NCI-H69 (cell line): ENCODE results near the gene PGAP1.
"Not testable (repeated sequence)": the region's sequence is repeated elsewhere in the genome, so short reads cannot be mapped to it uniquely, and the experiment has no call there.

Source experiments
- DNase-seq: peaks from one replicate; lab custom pipeline; 2025; lab: John Stamatoyannopoulos, UW

The PGAP1 gene

DNA sequence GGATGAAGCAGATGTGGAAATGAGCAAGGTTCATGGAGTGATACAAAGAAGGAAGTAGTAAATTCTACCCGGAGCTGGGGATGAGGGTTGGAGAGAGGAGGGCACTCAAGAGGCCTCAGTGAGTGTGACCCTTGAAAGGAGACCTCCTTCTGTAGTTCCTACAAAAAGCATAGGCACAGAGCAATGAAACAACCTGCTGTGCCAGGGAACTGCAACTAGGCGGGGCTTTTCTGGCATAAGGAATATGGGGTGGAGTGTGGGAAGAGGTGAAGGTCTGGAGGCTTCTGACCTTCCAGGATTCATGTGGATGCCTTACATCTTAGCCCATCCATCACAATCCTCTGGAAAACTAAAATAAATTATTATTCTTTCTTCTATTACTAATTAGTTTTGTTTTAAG is 25.5 kb upstream of the PGAP1 start:
- peak; percentile 34 for DNase-seq

DNA sequence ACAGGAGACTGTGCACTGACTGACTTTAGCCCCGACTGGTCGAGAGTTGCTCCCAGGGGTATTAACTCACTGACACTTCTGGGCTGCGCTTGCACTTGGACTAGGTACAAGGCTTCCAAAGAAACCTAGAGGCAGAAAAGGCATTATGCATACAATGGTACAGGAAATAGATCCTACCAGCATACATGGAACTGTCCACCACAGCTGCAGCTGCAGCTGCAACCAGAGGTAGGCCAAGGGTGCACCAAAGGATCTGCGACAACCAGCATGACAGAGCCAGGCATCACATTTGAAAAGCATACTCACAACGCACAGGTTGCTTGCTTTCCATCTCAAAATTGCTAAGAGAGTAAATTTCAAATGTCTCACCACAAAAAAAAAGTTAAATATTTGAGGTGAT is 22.6 kb upstream of the PGAP1 start:
- DNase-seq = peak; percentile 21

DNA sequence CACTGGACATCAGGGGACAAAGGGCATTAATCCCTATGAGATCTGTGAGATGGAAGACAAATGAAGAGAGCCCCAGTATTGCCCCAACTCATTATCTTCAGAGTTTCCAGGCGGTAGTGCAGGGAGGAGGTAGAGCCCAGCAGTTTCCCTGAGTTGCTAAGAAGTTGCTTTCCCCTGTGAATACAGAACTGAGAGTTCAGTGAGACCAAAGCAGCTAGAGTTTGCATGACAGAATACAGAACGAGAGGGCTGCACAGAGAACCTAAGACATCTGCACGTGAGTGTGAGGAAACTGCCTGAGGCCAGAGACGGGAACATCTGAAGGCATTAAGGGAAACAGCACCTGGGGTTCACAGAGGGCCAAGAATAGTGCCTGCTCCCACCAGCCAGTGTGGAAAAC is 18.1 kb upstream of the PGAP1 start:
- peak; percentile 59 for DNase-seq

DNA sequence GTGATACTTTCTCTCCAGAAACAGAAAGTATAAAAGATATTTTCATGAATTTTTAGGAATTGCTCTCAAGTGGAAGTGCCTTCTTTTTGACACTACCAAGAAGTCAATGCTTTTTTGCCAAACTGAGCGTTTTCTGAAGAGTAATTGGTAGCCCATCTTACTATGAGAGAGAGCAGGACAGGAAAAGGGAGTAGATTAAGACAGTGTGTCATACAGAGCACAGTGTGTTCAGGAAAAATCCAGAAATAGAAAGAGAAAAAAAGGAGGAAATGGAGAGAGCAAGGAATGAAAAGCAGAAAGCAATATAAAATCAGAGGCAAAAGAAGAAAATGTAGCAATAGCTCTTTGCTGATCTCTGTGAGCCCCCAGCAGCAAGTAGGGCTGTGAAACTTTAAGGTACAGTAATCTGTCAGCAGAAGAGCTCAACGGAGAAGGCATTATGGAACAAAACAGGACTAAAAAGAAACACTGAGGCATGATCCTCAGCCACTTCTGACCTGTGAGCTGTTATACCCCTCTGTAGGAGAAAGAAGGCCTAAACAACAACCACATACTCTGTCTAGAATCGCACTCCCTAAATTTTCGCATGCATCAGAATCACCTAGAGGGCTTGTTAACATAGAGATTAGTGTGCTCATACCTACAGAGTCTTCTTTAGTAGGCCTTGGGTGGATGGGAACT is 15.0 kb upstream of the PGAP1 start:
- no peak for DNase-seq

DNA sequence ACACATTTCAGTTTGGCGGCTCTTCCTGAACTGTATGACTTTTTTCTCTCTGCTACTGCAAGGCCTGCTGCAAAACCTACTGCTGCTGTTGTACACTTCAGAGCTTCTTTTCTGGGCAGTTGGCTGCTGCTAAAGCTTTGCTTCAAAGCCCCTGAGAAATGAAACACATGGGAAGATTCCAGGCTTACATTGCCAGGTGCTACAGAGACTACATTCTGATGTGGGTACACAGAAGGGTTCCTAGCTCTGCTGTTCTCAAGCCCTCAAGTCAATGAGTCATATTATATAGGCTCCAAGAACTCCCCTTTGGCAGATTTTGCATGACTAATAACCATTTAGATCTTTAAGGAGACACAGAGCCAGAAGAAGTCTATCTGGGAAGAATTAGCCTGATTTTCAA is 12.9 kb upstream of the PGAP1 start:
- DNase-seq = no peak

DNA sequence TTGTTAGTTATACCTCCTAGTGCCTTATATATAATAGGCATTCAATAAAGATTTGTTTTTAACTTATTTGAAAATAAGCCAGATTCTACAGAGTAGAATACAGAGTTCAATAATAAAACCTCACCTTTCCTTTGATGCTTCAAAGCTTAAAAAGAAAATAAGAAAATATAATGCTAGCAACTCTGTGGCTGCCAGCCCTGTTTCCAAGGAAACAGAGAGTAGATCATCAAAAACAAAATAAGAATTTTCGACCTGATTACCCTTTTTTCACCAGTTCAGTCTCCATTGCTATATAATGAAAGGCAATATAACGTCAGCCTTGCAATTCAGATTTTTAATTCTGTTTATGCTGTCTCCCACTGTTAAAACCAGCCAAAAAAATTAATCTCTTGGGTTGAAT is 8.9 kb upstream of the PGAP1 start:
- no peak for DNase-seq

DNA sequence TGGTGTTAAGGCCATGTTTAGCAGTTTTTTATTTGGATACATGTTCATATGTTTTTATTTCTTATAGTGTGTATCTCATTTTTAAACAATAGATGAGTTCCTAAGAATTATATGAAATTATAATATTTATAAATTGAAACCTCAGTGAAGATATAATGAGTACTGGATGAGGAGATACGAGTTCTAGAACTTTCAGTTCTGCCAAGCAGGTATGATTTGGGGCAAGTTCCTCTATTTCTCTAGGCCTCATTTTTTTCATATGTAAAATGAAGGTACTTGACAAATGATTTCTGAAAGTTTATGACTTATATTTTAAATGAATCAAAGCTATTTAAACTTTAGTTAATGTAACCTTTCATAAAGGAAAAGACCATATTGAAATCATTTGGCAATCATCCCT is 8.2 kb upstream of the PGAP1 start:
- no peak for DNase-seq

DNA sequence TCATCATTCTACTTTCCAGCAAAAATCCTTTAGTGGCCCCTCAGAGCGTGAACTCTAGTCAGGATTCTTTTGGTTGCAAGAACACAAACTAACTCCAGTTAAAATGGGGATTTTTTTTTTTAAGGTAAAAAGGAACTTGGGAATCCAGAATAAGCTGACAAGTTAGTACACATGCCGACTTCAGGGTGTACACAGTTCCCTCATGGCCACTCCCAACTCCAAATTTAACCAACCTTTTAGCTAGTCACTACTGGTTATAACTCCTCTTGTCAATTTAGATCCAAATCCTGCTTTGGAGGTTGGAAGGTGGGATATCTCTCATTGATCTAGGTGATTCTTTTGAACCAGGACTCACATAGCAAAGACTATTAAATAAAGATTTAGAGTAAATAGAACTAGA is 5.0 kb upstream of the PGAP1 start:
- DNase-seq = no peak

DNA sequence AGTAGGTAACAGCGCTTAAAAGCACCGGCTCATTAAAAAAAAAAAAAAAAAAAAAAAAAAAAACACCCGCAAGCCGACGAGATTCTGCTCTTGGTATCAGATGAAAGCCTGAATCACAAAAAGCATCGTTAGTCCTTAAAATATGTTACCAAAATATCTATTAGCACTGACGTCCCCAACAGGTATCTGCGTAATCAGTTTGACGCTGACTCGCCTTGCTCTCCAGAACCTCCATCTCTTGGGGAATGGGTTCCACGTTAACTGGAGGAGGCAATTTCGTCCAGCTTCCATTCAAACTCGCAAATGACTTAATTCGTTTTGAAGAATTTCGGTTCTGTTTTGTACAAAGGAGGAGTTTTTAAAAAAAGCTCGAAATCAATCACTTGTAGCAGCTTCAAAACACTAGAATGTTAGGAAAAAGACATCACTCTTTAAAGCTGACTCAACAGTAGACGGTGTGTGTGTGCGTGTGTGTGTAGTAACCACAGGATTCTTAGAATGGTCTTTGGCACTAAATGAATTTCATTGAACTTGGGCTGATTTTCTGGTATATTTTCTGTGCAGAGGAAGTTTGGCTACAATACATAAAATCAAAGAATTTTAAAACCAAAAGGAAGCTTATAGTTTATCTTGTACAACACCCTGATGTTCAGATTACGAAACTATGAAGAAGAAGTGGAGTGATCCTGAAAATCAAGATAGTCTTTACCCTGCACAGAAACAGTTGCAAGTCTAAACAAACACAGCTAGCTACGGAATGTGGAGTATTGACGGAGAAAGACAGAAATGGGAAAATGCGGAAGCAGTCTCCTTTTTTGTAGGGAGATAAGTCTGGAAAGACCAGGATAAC is 1.1 kb upstream of the PGAP1 start:
- peak; percentile 75 for DNase-seq

DNA sequence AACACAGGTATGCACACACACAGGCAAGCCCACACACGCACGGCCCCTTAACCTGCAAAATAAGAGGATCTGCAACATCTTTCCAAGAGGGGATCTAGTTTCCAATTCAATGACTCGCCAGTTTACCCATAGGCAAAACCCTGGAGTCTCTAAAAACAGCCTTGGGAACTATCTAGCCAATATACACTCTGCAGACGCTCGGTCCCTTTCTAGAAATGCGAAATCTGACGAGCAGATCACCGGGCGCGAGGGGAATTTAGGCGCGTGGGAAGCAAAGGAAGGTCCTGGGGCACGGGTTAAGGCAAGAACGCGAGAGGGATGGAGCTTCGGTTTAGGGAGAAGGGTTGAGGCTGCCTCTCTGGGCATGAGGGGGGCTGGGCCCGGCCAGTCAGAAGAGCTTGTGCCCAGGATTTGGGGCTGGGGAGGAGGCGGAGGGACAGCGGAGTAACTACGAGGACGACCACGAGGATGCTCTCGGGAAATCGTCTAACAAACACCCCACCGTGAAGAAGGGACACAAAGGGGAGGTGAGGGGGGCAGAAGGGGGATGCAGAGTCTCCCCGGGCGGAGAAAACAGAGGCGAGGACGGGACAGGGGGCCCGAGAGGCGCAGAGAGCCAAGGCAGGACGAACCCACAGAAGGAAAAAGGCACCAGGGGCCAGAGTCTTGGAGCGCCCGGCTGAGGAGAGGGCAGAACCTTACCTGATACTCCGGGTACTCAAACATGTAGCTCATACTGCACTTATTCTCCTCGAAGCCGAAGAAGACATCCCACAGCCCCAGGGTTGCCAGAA is 542 bp downstream of the PGAP1 start:
- DNase-seq = peak; percentile 73

DNA sequence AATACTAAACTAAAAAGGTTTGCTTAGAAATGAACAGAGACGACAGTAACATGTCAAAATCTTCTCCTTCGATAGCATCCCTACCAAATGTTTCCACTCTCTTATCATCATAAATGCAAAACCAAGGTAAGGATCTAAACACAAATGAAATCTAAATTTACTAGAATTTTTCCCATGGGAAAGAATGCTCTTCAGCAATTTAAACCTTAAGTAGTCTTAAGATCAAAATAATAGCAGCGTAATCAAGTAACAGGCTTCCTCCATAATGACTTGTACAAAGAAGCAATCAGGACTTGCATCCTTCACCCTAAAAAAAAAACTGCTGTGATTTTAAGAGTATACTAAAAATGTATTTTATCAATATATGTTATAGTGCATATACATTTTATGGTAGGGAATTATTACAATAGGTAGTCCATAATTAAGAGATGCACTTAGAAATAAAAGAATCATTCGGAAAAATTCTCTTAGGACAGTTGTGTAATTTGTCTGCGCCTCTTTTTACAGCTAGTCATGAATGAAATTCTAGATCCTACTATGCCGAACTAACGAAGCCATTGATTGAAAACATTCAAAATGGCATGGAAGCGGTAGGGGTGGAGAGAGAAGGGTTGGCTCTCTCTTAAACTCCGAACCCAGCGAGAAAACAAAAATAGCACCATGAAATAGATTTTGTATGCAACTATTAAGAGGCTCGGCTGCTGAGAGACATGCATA is 1.3 kb downstream of the PGAP1 start:
- DNase-seq = peak; percentile 47

DNA sequence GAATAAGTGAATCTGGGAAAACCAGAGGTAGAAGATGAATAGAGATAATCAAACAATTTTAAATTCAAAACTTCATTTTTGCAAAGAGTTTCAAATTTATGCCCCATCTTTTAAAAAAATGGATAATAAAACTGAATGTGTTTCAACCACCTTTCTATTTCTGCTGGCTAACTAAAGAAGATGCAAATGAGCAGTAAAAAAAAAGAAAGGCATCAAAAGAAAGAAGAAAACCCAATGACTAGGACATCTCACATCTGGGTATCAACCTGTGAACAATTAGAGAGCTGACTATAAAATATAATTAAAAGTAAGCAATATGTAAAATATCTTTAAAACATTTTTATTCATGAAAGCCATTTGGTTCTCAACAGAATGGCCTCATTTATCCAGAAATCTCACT is 2.5 kb downstream of the PGAP1 start:
- DNase-seq = no peak

DNA sequence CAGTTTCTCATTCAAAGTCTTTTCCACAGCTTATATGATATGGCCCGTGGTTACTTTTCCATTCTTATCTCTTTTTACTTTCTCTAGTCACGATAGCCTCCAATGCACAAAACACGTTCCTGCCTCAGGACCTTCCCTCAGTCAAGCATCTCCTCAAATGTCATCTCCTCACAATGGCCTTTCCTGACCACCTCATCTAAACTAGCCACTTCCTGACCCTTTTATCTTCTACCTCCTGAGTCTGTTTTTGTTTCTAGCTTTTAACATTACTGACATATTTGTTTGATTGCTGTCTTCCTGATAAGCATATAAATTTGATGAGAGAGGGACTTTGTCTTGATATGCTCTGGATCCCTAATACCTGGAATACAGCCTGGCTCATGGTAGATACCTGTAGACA is 7.6 kb downstream of the PGAP1 start:
- no peak for DNase-seq

DNA sequence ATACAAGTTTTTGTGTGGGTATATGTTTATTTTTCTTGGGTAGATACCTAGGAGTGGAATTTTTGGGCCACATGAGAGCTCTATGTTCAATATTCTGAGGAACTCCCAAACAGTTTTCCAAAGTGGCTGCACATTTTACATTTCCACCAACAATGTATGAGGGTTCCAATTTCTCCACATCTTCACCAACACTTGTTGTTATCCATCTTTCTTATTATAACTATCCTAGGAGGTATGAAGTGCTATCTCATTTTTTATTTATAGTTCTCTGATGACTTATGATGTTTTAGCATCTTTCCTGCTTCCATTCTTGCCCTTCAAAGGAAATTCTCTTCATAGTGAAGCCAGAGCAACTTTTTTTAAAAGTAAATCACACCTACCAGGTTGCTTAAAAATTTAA is 8.7 kb downstream of the PGAP1 start:
- DNase-seq = no peak

DNA sequence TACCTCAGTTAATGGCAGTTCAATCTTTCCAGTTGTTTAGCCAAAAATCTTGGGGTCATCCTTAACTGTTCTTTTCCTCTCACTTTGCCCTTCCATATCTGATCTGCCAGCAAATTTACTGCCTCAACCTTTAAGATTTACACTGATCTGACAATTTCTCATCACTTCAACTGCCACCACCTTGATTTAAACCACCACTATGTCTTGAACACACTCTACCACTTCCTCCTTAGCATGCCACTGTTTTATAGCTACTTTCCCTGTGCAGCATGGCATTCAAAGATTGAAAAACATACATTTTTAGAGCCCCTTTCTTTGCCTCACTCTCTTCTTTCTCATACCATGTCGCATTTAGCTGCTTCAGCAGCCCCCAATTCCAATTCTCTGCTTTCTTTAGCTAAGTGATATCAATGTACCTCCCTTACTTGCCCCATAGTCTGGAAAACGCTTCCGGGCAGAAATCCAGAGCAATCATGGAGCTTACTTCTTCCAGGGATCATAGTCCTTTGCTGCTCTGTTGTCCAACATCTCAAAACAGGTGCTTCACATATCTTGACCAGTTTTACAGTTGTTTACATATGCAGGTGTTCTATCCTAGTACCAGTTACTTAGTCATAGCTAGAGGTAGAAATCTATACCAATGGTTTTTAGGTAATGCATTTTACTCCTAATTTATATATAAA is 10.9 kb downstream of the PGAP1 start:
- no peak for DNase-seq

DNA sequence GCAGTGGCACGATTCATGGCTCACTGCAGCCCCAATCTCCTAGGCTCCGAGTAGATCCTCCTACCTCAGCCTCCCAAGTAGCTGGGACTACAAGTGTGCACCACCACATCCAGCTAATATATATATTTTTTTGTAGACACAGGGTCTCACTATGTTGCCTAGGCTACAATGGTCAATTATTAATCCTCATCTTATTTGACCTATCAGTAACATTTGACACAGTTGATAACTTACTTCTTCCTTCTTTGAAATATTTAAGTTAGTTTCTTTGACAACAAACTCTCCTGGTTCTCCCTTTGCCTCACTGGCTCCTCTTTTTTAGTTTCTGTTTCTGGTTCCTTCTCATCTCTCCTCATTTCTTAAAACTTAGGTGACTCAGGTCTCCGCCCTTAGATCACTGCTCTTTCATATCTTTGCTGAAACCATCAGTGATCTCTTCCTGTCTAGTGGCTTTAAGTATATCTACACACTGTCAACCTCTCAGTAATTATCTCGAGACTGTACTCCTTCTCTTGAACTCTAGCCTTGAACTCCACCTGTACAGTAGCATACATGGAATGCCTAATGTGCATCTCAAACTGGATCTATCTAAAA is 11.5 kb downstream of the PGAP1 start:
- DNase-seq = no peak

DNA sequence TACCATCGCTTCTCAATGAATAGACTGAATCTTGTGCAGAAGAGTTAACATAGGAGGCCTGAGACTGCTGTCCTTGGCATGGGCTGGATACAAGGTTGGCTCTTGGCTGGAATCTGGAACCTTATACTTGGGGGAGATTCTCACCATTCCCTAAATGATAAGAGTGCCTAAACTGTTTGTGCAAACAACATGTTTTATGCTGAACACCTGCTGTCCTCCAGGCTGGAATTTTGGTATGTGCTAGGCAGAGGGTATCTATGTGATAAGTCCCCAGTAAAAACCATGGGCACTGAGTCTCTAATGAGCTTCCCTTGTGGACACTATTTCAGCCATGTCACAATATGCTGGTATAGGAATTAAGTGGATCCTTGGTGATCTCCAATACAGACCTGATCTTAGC is 12.8 kb downstream of the PGAP1 start:
- DNase-seq = no peak

DNA sequence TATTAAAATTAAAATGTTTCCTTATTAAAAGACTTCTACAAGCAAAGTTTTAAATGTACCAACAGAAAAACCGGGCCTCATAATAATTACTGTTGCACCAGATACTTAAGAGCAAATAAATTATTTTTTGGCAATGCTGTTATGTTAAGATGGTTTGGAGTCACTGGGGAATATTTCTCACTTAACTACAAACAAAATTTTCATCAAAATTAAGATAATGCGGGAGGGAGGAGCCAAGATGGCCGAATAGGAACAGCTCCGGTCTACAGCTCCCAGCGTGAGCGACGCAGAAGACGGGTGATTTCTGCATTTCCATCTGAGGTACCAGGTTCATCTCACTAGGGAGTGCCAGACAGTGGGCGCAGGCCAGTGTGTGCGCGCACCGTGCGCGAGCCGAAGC is 21.1 kb downstream of the PGAP1 start:
- DNase-seq = not testable (repeated sequence)

DNA sequence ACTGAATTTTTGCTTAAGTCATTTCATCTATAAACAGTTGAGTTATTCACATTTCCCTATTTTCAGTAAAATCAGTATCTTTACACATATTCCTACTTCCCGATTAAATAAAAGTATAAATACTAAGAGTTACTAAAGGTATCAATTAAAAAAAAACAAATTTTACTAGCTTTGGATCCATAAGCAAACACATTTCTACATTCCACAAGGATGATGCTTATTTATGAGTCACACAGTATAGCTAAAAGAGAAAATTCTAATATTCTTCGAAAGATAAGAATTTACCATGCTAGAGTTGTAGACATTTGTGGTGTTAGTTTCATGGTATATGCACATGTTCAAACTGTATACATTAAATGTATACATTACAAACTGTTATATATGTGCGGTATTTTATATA is 23.7 kb downstream of the PGAP1 start:
- DNase-seq = no peak

DNA sequence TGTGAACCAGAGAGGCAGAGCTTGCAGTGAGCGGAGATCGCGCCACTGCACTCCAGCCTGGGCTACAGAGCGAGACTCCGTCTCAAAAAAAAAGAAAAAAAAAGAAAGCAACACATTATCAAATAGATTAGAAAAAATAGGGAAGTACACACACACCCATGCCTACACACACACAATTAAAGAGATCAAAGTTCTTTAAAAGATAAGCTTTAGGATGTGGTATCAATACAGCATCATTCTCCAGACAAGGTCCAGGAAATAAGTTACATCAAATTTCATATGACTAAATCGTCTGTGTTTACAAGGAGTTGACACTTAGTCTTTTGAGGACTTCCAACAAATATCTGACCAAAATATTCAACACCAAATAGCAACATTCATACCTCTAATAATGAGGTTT is 25.7 kb downstream of the PGAP1 start:
- no peak for DNase-seq

DNA sequence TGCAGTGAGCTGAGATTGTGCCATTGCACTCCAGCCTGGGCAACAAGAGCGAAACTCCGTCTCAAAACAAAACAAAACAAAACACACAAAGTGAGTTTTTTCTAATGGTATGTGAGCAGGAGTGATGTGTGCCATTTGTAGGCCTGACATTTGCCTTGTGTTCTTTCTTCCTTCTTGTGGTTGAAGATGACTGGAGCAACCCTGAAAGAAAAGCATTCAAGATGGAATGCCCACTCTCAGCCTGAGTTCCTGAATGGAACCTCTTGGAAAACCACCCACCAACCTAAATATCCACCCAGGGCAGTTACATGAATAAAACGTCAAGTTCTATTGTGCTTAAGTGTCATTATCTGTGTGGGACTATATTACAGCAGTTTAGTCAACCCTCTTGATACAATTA is 26.5 kb downstream of the PGAP1 start:
- no peak for DNase-seq
